Gastroesophageal sphincter (tissue), 4 donors: Measurements from ENCODE around the gene RAC2. TPM values are rescaled to one million over a fixed set of nuclear protein-coding genes. Genes with fewer than 3 reads are reported as not detected.

Experiments
- ATAC-seq: fragments of 150-250 bp; one replicate; pipeline ENCODE4 v1.9.1; 2016; ENCODE audit warnings: mild to moderate bottlenecking, moderate library complexity
- H3K27ac ChIP-seq, 4 donors: fragments of 200-600 bp; sonication (generic) in 3 of 4; 1 replicate in 3 of 4; 2 replicates in 1 of 4; pipeline ENCODE4 v1.5.1; 2016 to 2019
- H3K27me3 ChIP-seq: fragments of 200-600 bp; sonication (generic); one replicate; pipeline ENCODE4 v1.5.1; 2019
- H3K36me3 ChIP-seq, 2 donors: fragments of 200-600 bp; sonication (generic); one replicate each; pipeline ENCODE4 v1.5.1; 2019; ENCODE audit warnings: control low read depth in 1 of 2
- H3K4me1 ChIP-seq, 3 donors: fragments of 200-600 bp; sonication (generic); 1 replicate in 2 of 3; 2 replicates in 1 of 3; pipeline ENCODE4 v1.5.1; 2016 to 2019; ENCODE audit warnings: control low read depth in 2 of 3
- H3K4me3 ChIP-seq, 2 donors: fragments of 200-600 bp; sonication (generic); one replicate each; pipeline ENCODE4 v1.5.1; 2019; ENCODE audit warnings: mild to moderate bottlenecking in 1 of 2, moderate library complexity in 1 of 2
- H3K9me3 ChIP-seq, 3 donors: fragments of 200-600 bp; sonication (generic); one replicate each; pipeline ENCODE4 v1.5.1; 2017 to 2019; ENCODE audit warnings: control low read depth in 2 of 3
- EP300 ChIP-seq: sonication (generic); formaldehyde crosslinking; IDR thresholded peaks from one replicate; pipeline ENCODE4 v1.6.1; 2017; ENCODE audit warnings: antibody characterized with exemption, mild to moderate bottlenecking
- POLR2A ChIP-seq, 2 donors: fragments of 450-650 bp; IDR thresholded peaks; one replicate each; pipeline ENCODE4 v1.6.1; 2017; ENCODE audit warnings: antibody characterized with exemption in 2 of 2, mild to moderate bottlenecking in 2 of 2, moderate library complexity in 1 of 2
- POLR2AphosphoS5 ChIP-seq: sonication (generic); formaldehyde crosslinking; IDR thresholded peaks from one replicate; pipeline ENCODE4 v1.6.1; 2017; ENCODE audit warnings: antibody characterized with exemption
- WGBS, 2 donors: methylation state at CpG; one replicate each; pipeline ENCODE4 v1.1.5; 2018; ENCODE audit warnings: low coverage in 1 of 2; 5-methylcytosine and 5-hydroxymethylcytosine counted together
- total RNA-seq, 4 donors: library from RNA; depleted of rRNA; stranded (reverse); fragments of >200 nt; gene quantifications; one replicate each; pipeline ENCODE4 v1.1.0, GENCODE V29; 2016
- TF ChIP-seq, protein P1 (sequence below), 4 experiments: fragments of 200-600 bp in 2 of 4; fragments of 450-650 bp in 2 of 4; sonication (generic) in 1 of 4; IDR thresholded peaks; one replicate each; pipeline ENCODE4 v1.5.1; 2017 to 2019; ENCODE audit warnings: antibody characterized with exemption in 4 of 4, mild to moderate bottlenecking in 2 of 4, moderate library complexity in 2 of 4

Gene RAC2
- total RNA-seq, 4 donors from 2014 or later: 2.0 to 11.3 (median 6.4) TPM

DNA sequence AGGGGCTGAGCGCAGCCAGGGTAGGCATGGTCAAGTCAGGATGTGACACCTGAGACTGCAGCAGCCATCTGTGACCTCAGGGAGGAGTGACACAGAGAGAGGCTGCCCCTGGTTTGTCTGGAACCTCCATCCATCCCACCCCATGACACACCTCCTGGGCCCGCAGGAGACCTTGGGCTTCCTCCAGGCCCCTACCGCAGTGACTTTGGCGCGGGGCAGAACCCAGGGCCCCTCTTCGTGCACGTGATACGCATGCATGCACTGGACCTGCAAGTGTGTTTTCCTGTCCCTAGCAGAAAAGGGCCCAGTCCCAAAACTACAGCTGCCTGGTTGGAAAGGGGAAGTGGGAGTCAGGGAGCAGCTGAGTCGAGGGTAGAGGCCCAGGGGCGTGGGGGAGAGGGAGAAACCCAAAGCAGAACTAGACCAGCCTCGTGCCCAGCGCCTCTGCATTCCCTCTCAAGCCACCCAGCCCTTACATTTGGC lies 30.4 kb upstream of the RAC2 start:
- Histone ChIP-seq H3K27me3 (peaks cover 90% of the 10 kb centered on the region), H3K36me3 (no peaks in the 10 kb centered on the region), H3K9me3 (no peaks in the 10 kb centered on the region), H3K4me1 (no peaks in the 10 kb centered on the region), H3K27ac (no peak overlapping the region), H3K4me3 (no peak overlapping the region)
- 25% methylated on average over 3 of the region's 12 CpGs; no CpG with 5 or more reads in 1 of the 2 donors for WGBS, 2 donors
- TF ChIP-seq EP300: no peak
- TF ChIP-seq POLR2A (IDR thresholded peaks at IDR 0.05): no peak
- TF ChIP-seq, protein P1, sequence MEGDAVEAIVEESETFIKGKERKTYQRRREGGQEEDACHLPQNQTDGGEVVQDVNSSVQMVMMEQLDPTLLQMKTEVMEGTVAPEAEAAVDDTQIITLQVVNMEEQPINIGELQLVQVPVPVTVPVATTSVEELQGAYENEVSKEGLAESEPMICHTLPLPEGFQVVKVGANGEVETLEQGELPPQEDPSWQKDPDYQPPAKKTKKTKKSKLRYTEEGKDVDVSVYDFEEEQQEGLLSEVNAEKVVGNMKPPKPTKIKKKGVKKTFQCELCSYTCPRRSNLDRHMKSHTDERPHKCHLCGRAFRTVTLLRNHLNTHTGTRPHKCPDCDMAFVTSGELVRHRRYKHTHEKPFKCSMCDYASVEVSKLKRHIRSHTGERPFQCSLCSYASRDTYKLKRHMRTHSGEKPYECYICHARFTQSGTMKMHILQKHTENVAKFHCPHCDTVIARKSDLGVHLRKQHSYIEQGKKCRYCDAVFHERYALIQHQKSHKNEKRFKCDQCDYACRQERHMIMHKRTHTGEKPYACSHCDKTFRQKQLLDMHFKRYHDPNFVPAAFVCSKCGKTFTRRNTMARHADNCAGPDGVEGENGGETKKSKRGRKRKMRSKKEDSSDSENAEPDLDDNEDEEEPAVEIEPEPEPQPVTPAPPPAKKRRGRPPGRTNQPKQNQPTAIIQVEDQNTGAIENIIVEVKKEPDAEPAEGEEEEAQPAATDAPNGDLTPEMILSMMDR (IDR thresholded peaks at IDR 0.05): no peak
- TF ChIP-seq POLR2AphosphoS5: no peak
- peak; percentile 67 for ATAC-seq

DNA sequence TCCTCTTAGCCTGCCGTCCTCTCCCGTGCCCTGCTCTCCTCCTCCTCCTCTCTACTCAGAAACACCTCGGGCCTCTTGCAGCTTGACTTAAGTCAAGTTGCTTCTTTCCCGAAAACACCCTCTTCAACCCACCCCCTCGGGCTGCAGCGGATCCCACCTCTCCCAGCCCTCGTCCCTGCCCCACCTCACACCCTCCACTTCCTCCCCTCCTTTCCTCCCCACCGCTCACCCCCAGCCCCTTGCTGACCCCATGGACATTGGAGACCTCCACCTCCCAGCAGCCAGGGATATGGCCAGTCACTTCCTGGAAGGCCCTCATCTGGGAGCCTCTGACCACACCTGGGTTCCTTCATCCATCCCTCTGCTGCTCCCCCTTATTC lies 29.8 kb upstream of the RAC2 start:
- peaks cover 0 to 4% (median 0%) of the 10 kb centered on the region in 3 donors for H3K9me3 ChIP-seq
- H3K4me3 ChIP-seq: no peak overlapping the region
- H3K36me3 ChIP-seq: no peaks in the 10 kb centered on the region
- TF ChIP-seq, protein P1 (IDR thresholded peaks at IDR 0.05): no peak
- TF ChIP-seq POLR2AphosphoS5: no peak
- no peak for TF ChIP-seq POLR2A (IDR thresholded peaks at IDR 0.05)
- no peak for TF ChIP-seq EP300
- ATAC-seq: no peak
- H3K27ac ChIP-seq: no peak overlapping the region
- 56 to 70% methylated on average over 5 to 7 of the region's 8 CpGs for WGBS, 2 donors
- H3K4me1 ChIP-seq: no peaks in the 10 kb centered on the region
- peaks cover 90% of the 10 kb centered on the region for H3K27me3 ChIP-seq

DNA sequence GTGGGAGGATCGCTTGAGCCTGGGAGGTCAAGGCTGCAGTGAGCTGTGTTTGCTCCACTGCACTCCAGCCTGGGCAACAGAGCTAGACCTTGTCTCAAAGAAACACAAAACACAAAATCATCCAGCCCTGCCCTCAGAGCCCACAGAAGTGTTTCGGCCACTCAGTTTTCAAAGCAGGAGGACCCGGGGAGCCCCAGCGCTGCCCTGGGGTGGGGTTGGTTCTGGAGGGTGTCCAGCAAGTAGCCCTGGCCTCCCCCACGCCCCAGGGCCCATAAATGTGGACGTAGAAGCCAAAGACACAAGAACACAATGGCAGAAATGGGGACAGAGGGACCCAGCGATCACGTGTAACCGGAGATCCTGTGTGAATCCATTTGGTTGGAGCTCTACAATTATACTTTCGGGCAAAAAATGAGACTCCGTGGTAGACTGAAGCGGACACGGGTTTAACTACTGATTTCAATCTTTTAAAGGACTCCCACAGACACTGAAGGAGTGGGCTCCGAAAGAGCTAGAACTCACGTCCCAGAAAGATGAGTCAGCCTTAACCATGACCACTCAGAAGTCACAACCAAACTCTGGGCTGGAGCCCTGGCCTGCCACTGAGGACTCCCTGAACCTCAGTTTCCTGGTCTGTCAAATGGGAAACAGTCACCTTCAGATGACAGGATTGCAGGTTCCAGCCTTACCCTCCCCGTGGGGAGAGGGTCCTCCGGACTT lies 29.2 kb upstream of the RAC2 start:
- 45 to 84% methylated on average over 4 to 7 of the region's 17 CpGs for WGBS, 2 donors
- Histone ChIP-seq H3K27me3 (peaks cover 86% of the 10 kb centered on the region), H3K9me3 (peaks cover 0 to 6% (median 0%) of the 10 kb centered on the region in 3 donors), H3K36me3 (no peaks in the 10 kb centered on the region), H3K4me3 (no peak overlapping the region), H3K4me1 (no peaks in the 10 kb centered on the region), H3K27ac (no peak overlapping the region)
- TF ChIP-seq EP300 (no peak), POLR2A (IDR thresholded peaks at IDR 0.05) (no peak), POLR2AphosphoS5 (no peak)
- TF ChIP-seq, protein P1 (IDR thresholded peaks at IDR 0.05): no peak
- no peak for ATAC-seq

DNA sequence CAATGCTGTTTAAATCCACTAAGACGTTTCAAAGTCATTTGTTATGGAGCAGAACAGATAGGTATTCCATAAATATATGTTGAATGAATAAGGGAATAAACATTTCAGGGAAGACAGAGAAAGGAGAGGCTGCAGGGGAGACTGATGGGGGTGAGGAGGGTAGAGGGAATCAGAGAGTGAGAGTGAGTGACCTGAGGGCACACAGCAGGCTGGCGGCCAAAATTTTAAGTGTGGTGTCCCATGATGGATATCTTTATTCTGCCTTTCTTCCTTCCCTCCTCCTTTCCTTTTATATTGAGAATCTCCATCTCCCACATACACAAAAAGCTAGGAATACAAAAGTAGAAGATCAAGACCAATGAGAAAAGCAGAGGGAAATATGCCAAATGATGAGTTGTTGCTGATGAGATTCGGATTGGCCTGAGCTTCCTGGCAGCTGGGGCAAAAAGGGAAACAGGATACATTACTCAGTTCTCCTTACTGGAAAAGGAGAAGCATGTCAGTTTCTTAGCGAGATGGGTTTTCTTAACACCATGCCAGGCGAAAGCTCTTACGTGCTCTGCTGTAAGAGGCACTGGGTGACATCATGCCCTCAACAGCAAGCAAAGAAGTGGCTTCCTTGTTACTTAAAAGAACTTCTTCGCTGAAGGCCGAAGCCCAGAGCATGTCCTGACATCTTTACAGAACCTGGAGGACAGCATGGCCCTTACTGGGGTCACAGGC lies 27.0 kb upstream of the RAC2 start:
- TF ChIP-seq POLR2A (IDR thresholded peaks at IDR 0.05) (no peak), POLR2AphosphoS5 (no peak), EP300 (no peak)
- TF ChIP-seq, protein P1 (IDR thresholded peaks at IDR 0.05): no peak
- H3K27me3 ChIP-seq: peaks cover 84% of the 10 kb centered on the region
- H3K9me3 ChIP-seq: peaks cover 0 to 6% (median 0%) of the 10 kb centered on the region in 3 donors
- H3K4me1 ChIP-seq: peaks cover 0 to 10% (median 0%) of the 10 kb centered on the region in 3 donors
- ATAC-seq: no peak
- 63 to 64% methylated on average over 5 to 6 of the region's 8 CpGs for WGBS, 2 donors
- no peaks in the 10 kb centered on the region for H3K36me3 ChIP-seq
- no peak overlapping the region for H3K4me3 ChIP-seq
- no peak overlapping the region for H3K27ac ChIP-seq
